SK-N-DZ (cell line): ENCODE measurements around the gene BRI3BP.
A peak's percentile ranks its signal among the peaks of the same experiment; 100 is the strongest.
"Not testable (repeated sequence)": the region's sequence is repeated elsewhere in the genome, so short reads cannot be mapped to it uniquely, and the experiment has no call there.

Experiments
- DNase-seq: peaks from one replicate; pipeline ENCODE4 v3.0.0-alpha.2; 2015; ENCODE audit warnings: low spot score

BRI3BP gene

GRCh38 chr12:125021771-125022170, 28.3 kb downstream of the BRI3BP start:
- no peak for DNase-seq

GRCh38 chr12:125023065-125023464, 29.6 kb downstream of the BRI3BP start:
- no peak for DNase-seq

GRCh38 chr12:125024949-125025563, 31.6 kb downstream of the BRI3BP start:
- no peak for DNase-seq

DNA sequence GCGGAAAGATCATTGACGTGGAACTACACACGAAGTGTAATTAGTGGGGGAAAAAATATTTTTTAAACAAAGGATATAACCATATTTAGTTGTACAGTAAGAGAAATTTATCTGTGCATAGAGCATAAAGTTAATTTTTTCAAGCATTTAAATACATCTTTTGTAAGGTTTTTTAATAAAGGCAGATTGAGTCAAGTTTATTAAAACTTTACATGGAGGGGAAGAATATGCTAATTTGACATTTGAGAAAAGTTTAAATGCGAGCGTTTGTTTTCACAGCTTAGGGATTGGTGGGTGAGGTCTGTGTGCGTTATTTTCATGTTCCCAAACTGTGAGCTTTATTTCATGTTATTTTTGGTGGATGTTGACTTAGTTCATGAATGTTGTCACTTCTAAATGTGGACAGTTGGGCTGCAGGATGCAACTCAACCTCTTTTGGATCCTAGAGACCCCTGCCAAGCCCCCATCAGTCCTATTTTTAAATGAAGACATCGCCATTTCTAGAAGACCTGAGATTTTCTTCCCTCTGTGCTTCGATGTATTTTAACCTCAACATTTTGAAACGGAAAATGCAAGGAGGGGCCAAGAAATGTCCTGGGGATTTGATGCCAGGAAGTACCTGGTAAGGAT, 32.3 kb downstream of the BRI3BP start:
- no peak for DNase-seq

GRCh38 chr12:125028106-125028505, 34.7 kb downstream of the BRI3BP start:
- DNase-seq, result no peak

- no peak for DNase-seq
These were observed 36.4 kb downstream of the BRI3BP start for GRCh38 chr12:125029761-125030358.

- not testable (repeated sequence) for DNase-seq
These were observed 38.0 kb downstream of the BRI3BP start for GRCh38 chr12:125031471-125031870.

DNA sequence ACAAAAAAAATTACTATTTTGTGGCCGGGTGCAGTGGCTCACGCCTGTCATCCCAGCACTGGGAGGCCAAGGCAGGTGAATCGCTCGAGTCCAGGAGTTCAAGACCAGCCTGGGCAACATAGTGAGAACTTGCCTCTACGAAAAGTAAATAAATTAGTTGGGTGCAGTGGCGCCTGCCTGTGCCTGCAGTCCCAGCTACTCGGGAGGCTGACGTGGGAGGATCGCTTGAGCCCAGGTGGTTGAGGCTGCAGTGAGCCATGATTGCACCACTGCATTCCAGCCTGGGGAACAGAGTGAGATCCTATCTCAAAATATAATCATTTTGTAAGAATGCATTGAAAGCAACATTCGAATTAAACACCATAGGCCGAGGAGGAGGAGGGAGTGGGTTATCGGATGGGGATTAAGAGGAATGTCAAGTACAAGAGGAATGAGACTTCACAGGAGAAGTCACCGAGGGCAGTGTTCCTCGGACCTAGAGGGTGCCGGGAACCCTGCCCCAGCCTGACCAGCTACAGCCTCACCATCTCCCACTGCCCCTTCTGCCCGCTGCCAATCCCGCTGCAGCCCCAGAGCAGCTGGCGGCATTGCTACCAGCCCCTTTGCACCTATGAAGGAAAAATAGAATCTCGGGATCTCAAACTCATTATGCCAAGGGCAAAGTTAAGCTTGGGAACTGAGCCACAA, 39.2 kb downstream of the BRI3BP start:
- DNase-seq, result no peak

- no peak for DNase-seq
These were observed 39.8 kb downstream of the BRI3BP start for GRCh38 chr12:125033288-125033687.

DNA sequence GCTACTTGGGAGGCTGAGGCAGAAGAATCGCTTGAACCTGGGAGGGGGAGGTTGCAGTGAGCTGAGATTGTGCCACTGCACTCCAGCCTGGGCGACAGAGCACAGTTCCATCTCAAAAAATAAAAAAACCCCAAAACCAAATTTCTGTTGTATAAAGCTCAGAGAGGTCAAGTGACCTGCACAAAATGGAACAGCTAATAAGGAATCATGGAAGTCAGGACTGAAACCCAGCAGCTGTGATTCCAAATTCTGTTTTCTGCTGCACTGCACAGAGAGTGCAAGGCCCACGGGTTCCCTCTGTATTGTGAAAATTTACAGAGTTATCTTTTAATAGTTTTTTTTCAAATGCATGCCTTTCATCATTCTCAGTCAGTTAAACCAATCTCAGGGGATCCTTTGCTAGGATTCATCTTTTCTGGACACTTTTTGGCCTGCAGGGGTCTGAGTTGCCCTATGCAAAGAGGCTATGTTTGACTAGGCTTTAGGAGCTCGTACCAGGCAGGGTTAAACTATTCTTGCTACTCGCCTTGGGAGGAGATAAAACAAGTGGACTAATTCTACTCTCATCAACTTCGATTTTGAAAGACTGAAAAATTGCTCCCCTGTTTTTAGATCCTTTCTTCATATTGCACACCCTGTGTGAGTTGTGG, 45.7 kb downstream of the BRI3BP start:
- DNase-seq, result no peak

DNA sequence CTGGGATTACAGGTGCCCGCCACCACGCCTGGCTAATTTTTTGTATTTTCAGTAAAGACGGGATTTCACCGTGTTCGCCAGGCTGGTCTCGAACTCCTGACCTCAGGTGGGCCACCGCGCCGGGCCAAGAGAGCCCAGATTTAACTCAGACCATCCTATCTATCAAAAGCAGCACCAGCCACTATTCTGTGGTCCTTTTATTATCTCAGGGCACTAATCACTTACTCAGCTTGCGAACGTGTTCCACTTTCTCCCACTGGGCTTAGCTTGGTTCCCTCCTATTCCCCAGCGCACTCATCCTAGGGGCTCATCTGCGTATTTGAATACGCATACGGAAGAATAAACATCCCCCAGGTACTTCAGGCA, 55.6 kb downstream of the BRI3BP start:
- no peak for DNase-seq

DNA sequence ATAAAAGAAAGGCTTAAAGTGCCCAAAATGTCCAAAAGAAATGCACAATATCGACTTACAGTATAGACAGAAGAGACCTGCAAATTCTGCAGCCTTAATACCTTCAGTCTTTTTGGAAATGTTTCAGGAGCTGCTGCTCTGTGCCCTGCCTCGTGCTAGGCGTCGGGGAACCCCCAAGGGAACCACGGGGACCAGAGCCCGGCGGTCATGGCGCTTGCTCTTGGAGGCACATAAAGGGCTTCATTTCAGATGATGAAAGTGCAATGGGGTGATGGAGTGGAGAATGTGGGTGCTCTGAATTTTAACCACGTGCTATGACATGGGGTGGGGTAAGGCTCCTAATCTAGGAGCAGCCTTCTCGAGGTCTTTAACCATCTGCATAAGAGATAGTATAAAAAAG, 57.0 kb downstream of the BRI3BP start:
- no peak for DNase-seq

DNA sequence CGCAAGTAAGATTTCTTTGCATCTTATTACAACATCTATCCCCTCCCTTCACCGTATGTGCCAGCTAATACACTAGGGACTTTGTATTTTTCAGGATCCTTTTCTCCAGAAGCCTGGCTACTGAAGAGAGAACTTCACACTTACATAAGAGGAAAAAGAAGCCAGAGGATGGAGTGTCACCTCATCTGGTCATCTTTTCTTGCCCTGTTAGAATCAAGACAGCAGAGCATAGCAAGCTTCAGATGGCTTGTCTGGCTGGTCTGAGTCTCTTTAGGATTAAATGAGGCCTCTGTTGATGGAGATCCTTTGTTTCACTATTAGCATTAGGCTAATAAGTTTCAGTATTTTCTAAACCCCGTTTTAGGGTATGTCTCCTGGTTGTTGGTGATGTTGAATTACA, 57.4 kb downstream of the BRI3BP start:
- DNase-seq, result no peak

GRCh38 chr12:125053821-125054220, 60.4 kb downstream of the BRI3BP start:
- no peak for DNase-seq

- no peak for DNase-seq
These were observed 62.1 kb downstream of the BRI3BP start for GRCh38 chr12:125055591-125055990.

GRCh38 chr12:125056306-125056705, 62.9 kb downstream of the BRI3BP start:
- DNase-seq, result no peak

DNA sequence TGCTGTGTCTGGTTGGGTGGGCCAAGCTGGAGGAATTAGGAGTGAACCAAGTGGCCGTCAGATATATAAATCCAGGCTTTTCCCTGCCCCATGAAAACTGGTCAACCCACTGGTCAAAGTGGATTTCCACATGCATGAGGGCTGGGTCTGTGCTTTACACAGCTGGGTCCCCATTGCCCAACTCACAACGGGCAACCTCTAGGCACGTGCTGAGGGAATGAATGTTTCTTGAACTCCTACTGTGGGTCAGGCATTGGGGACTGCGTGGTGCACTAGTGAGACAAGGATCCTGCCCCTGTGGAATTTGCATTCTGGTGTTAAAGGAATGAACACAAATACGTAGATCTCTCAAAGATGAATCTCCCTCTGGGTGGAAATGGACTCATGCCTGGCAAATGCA, 64.3 kb downstream of the BRI3BP start:
- no peak for DNase-seq

DNA sequence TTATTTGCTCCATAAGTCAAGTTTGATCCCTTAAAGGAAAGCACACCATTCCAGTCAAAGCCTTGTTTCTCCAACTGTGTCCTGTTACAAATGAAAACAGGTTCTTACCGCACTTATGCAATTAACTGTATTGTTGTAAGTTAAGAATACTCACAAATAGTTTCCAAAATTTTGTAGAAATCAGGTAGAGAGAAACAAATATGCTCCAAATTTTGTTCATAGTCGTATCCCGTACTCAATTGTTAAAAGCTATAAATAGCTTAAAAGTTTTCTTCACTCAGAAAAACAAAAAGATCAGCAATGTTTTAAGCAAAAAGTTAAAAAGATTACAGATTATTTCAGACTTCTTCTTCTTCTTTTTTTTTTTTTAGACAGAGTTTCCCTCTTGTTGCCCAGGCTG, 67.8 kb downstream of the BRI3BP start:
- no peak for DNase-seq

GRCh38 chr12:125063522-125063921, 70.1 kb downstream of the BRI3BP start:
- not testable (repeated sequence) for DNase-seq

DNA sequence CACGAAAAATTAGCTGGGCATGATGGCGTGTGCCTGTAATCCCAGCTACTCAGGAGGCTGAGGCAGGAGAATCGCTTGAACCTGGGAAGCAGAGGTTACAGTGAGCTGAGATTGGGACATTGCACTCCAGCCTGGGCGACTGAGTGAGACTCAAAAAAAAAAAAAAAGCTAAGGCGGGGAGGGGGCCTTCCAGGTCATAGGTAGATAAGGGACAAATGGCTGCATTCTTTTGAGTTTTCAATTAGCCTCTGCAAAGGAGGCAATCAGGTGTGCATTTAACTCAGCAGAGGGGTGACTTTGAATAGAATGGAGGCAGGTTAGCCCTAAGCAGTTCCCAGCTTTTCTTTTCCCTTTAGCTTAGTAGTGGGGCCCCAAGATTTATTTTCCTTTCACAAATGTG, 71.0 kb downstream of the BRI3BP start:
- DNase-seq, result no peak

- DNase-seq, result peak; percentile 82
These were observed 71.8 kb downstream of the BRI3BP start, which contains the start of gene AACS for GRCh38 chr12:125065021-125065918. Gene AACS (plus strand): TSS chr12:125065435. CDS start chr12:125065585, 150 bp downstream.
